SH-SY5Y (cell line): ENCODE measurements around the gene PDE4B.

ENCODE experiments used
- GATA2 ChIP-seq: IDR thresholded peaks from 2 replicates; pipeline ENCODE4 v1.6.1; 2011; ENCODE audit warnings: mild to moderate bottlenecking, low read depth, low read length
- GATA3 ChIP-seq: IDR thresholded peaks from 2 replicates; pipeline ENCODE4 v1.6.1; 2011; ENCODE audit warnings: low read depth, mild to moderate bottlenecking, low read length, moderate library complexity

- no peak for TF ChIP-seq GATA2
- TF ChIP-seq GATA3: no peak
Observed at GRCh38 chr1:65940126-65940525, 147.4 kb downstream of the PDE4B start.
